GM23338 (cell line): Measurements from ENCODE around the gene PTPRN2.

Experiments used
- POLR2AphosphoS5 ChIP-seq: IDR thresholded peaks from 2 replicates; pipeline ENCODE4 v1.6.1; 2016; ENCODE audit warnings: antibody characterized with exemption, low read depth
- STAT1 ChIP-seq: IDR thresholded peaks from one replicate; pipeline ENCODE4 v1.6.1; 2016; ENCODE audit warnings: antibody characterized with exemption; ENCODE audit not compliant: unreplicated experiment
- ZNF331 ChIP-seq: fragments of 250-450 bp; sonication (Bioruptor Pico); IDR thresholded peaks from 2 replicates; pipeline ENCODE4 v1.5.0; 2020; ENCODE audit warnings: low read depth, mild to moderate bottlenecking, moderate library complexity
- TF ChIP-seq, protein P1 (sequence below): IDR thresholded peaks from one replicate; pipeline ENCODE4 v1.6.1; 2018; ENCODE audit warnings: antibody characterized with exemption; ENCODE audit not compliant: unreplicated experiment
- TF ChIP-seq, protein P2 (sequence below), 2 experiments: fragments of 200-600 bp in 1 of 2; sonication (generic) in 1 of 2; conservative IDR thresholded peaks; 2 replicates each; pipeline versions ENCODE4 v1.5.1 to v1.6.1; 2016 to 2017; ENCODE audit warnings: antibody characterized with exemption in 2 of 2, low read depth in 2 of 2, mild to moderate bottlenecking in 2 of 2, moderate library complexity in 1 of 2

DNA sequence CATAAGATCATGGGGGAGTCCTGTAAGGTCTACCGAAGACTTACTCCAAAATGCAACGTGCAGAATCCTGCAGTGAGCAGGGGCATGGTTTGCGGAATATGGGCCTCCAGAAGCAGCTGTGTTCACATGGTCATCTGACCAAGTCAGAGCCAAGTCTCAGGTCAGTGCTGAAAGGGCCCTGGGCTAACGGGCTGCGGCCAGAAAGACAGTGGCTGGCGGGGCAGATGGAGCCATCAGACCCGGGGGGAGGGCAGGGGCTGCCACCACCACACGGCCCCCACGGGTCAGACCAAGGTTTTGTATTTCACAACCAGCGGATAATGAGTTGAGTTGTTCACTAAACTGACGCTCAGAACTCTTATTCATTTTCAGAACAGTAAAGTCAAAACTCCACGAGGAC lies 522.3 kb downstream of the PTPRN2 start:
- TF ChIP-seq, protein P1, sequence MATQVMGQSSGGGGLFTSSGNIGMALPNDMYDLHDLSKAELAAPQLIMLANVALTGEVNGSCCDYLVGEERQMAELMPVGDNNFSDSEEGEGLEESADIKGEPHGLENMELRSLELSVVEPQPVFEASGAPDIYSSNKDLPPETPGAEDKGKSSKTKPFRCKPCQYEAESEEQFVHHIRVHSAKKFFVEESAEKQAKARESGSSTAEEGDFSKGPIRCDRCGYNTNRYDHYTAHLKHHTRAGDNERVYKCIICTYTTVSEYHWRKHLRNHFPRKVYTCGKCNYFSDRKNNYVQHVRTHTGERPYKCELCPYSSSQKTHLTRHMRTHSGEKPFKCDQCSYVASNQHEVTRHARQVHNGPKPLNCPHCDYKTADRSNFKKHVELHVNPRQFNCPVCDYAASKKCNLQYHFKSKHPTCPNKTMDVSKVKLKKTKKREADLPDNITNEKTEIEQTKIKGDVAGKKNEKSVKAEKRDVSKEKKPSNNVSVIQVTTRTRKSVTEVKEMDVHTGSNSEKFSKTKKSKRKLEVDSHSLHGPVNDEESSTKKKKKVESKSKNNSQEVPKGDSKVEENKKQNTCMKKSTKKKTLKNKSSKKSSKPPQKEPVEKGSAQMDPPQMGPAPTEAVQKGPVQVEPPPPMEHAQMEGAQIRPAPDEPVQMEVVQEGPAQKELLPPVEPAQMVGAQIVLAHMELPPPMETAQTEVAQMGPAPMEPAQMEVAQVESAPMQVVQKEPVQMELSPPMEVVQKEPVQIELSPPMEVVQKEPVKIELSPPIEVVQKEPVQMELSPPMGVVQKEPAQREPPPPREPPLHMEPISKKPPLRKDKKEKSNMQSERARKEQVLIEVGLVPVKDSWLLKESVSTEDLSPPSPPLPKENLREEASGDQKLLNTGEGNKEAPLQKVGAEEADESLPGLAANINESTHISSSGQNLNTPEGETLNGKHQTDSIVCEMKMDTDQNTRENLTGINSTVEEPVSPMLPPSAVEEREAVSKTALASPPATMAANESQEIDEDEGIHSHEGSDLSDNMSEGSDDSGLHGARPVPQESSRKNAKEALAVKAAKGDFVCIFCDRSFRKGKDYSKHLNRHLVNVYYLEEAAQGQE = no peak
- TF ChIP-seq, protein P2, sequence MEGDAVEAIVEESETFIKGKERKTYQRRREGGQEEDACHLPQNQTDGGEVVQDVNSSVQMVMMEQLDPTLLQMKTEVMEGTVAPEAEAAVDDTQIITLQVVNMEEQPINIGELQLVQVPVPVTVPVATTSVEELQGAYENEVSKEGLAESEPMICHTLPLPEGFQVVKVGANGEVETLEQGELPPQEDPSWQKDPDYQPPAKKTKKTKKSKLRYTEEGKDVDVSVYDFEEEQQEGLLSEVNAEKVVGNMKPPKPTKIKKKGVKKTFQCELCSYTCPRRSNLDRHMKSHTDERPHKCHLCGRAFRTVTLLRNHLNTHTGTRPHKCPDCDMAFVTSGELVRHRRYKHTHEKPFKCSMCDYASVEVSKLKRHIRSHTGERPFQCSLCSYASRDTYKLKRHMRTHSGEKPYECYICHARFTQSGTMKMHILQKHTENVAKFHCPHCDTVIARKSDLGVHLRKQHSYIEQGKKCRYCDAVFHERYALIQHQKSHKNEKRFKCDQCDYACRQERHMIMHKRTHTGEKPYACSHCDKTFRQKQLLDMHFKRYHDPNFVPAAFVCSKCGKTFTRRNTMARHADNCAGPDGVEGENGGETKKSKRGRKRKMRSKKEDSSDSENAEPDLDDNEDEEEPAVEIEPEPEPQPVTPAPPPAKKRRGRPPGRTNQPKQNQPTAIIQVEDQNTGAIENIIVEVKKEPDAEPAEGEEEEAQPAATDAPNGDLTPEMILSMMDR (conservative IDR thresholded peaks at IDR 0.05; ENCODE audit: low read depth in 2 of 2) = no peak
- TF ChIP-seq POLR2AphosphoS5 (no peak), STAT1 (no peak), ZNF331 (CRISPR knock-in tag) (no peak)
